Measurements from ENCODE around the gene RALGPS1.

GRCh38 chr9:126953041-126953809 lies 38.6 kb downstream of the RALGPS1 start:
- no peak for TF ChIP-seq IRF9 (CRISPR knock-in tag; IDR thresholded peaks at IDR 0.05; ENCODE audit: borderline replicate concordance)
- TF ChIP-seq POLR2A (IDR thresholded peaks at IDR 0.05; ENCODE audit: insufficient read depth in 1 of 2, low read depth in 2 of 2, low read length in 2 of 2) = no peak
- no peak for TF ChIP-seq CBFB (CRISPR knock-in tag; IDR thresholded peaks at IDR 0.05)
- TF ChIP-seq GABPB1 (CRISPR knock-in tag; IDR thresholded peaks at IDR 0.05) = no peak
- no peak for TF ChIP-seq CTCF (CRISPR knock-in tag; IDR thresholded peaks at IDR 0.05)

Measured in HepG2 (cell line).